RKO (cell line): ENCODE measurements around the gene ZNF385D.

ENCODE experiments used
- DNase-seq: peaks from one replicate; pipeline ENCODE4 v3.0.0-alpha.2; 2016; ENCODE audit warnings: low spot score

ZNF385D gene

GRCh38 chr3:21613372-21614070, 137.5 kb downstream of the ZNF385D start:
- DNase-seq = no peak

- no peak for DNase-seq
These were observed 149.8 kb downstream of the ZNF385D start for GRCh38 chr3:21601178-21601577.

- no peak for DNase-seq
These were observed 151.1 kb downstream of the ZNF385D start for GRCh38 chr3:21599890-21600289.

- no peak for DNase-seq
These were observed 158.2 kb downstream of the ZNF385D start for GRCh38 chr3:21592828-21593227.

GRCh38 chr3:21587894-21588293, 163.1 kb downstream of the ZNF385D start:
- no peak for DNase-seq

GRCh38 chr3:21585216-21585740, 165.7 kb downstream of the ZNF385D start:
- no peak for DNase-seq

GRCh38 chr3:21573291-21573690, 177.7 kb downstream of the ZNF385D start:
- no peak for DNase-seq

- DNase-seq = no peak
These were observed 186.5 kb downstream of the ZNF385D start for GRCh38 chr3:21564531-21564930.

- DNase-seq = no peak
These were observed 188.8 kb downstream of the ZNF385D start for GRCh38 chr3:21562243-21562642.

- DNase-seq = no peak
These were observed 189.5 kb downstream of the ZNF385D start for GRCh38 chr3:21561472-21561871.

- peak; percentile 73 for DNase-seq
These were observed 200.0 kb downstream of the ZNF385D start for GRCh38 chr3:21551019-21551418.

- no peak for DNase-seq
These were observed 206.9 kb downstream of the ZNF385D start for GRCh38 chr3:21544076-21544462.

GRCh38 chr3:21543380-21544075, 207.5 kb downstream of the ZNF385D start:
- DNase-seq = no peak

GRCh38 chr3:21542656-21543379, 208.2 kb downstream of the ZNF385D start:
- DNase-seq = no peak

GRCh38 chr3:21540265-21540664, 210.7 kb downstream of the ZNF385D start:
- no peak for DNase-seq

GRCh38 chr3:21534462-21534861, 216.5 kb downstream of the ZNF385D start:
- no peak for DNase-seq

- DNase-seq = no peak
These were observed 218.0 kb downstream of the ZNF385D start for GRCh38 chr3:21533002-21533401.

GRCh38 chr3:21531909-21532308, 219.1 kb downstream of the ZNF385D start:
- DNase-seq = no peak

GRCh38 chr3:21528291-21528995, 222.6 kb downstream of the ZNF385D start:
- no peak for DNase-seq

GRCh38 chr3:21526461-21526860, 224.5 kb downstream of the ZNF385D start:
- no peak for DNase-seq

- no peak for DNase-seq
These were observed 226.9 kb downstream of the ZNF385D start for GRCh38 chr3:21524133-21524532.
